Memory B cell (primary cell): ENCODE results near the gene TBC1D3L.
"Not testable (repeated sequence)": the region's sequence is repeated elsewhere in the genome, so short reads cannot be mapped to it uniquely, and the experiment has no call there.

ENCODE experiments used
- ATAC-seq: fragments of 150-1000 bp; cut with Tn5 transposase; 2 replicates; pipeline ENCODE4 v1.10.0; 2021; ENCODE audit warnings: low read depth, mild to moderate bottlenecking, moderate library complexity
- DNase-seq, 2 donors: peaks; one replicate each; pipeline ENCODE4 v3.0.0; 2022; ENCODE audit warnings: low spot score in 2 of 2
- H3K27ac Mint-ChIP-seq: one replicate; pipeline ENCODE4 v1.8.0; 2022; ENCODE audit warnings: mild to moderate bottlenecking, moderate library complexity, mixed read lengths
- H3K27me3 Mint-ChIP-seq: one replicate; pipeline ENCODE4 v1.8.0; 2022; ENCODE audit warnings: mixed read lengths
- H3K36me3 Mint-ChIP-seq: one replicate; pipeline ENCODE4 v1.8.0; 2022; ENCODE audit warnings: mild to moderate bottlenecking, mixed read lengths
- H3K4me1 Mint-ChIP-seq: one replicate; pipeline ENCODE4 v1.8.0; 2022; ENCODE audit warnings: mixed read lengths
- H3K4me3 Mint-ChIP-seq: one replicate; pipeline ENCODE4 v1.8.0; 2022; ENCODE audit warnings: mild to moderate bottlenecking, moderate library complexity, mixed read lengths
- H3K9me3 Mint-ChIP-seq: one replicate; pipeline ENCODE4 v1.8.0; 2022; ENCODE audit warnings: mixed read lengths

Gene TBC1D3L

GRCh38 chr17:37988960-37989359 lies at the start of gene TBC1D3L:
Gene TBC1D3L, minus strand, starts transcription at chr17:37989060. Its CDS starts 1,540 bp downstream, at chr17:37987520.
- H3K27ac Mint-ChIP-seq, H3K9me3 Mint-ChIP-seq, H3K27me3 Mint-ChIP-seq, H3K4me1 Mint-ChIP-seq, H3K4me3 Mint-ChIP-seq, DNase-seq, H3K36me3 Mint-ChIP-seq, ATAC-seq: not testable (repeated sequence)

- H3K4me1 Mint-ChIP-seq, H3K36me3 Mint-ChIP-seq, H3K27me3 Mint-ChIP-seq, DNase-seq, H3K4me3 Mint-ChIP-seq, H3K9me3 Mint-ChIP-seq, ATAC-seq, H3K27ac Mint-ChIP-seq: not testable (repeated sequence)
These were observed 14.8 kb upstream of the TBC1D3L start, which contains the start of gene TBC1D3D for GRCh38 chr17:38003676-38004075. Gene TBC1D3D, plus strand, starts transcription at chr17:38003976. Its CDS starts 1,585 bp downstream, at chr17:38005561.
